NCI-H524 (cell line): ENCODE measurements around the gene GCAT.
"Not testable (repeated sequence)": the region's sequence is repeated elsewhere in the genome, so short reads cannot be mapped to it uniquely, and the experiment has no call there.

ENCODE experiments used
- DNase-seq, 2 experiments: peaks; one replicate each; lab custom pipeline; 2025; lab: John Stamatoyannopoulos, UW

Gene GCAT

GRCh38 chr22:37782340-37783168, 25.2 kb upstream of the GCAT start:
- DNase-seq = no peak

GRCh38 chr22:37784829-37785495, 22.8 kb upstream of the GCAT start:
- DNase-seq = peak in 1 of 2 experiments; percentile 35

GRCh38 chr22:37790234-37790633, 17.5 kb upstream of the GCAT start:
- no peak for DNase-seq

- DNase-seq = no peak
Observed at GRCh38 chr22:37792494-37792893, 15.2 kb upstream of the GCAT start.

GRCh38 chr22:37794376-37794775, 13.4 kb upstream of the GCAT start:
- no peak for DNase-seq

- DNase-seq = no peak
Observed at GRCh38 chr22:37796079-37796478, 11.7 kb upstream of the GCAT start.

- DNase-seq = not testable (repeated sequence)
Observed at GRCh38 chr22:37797259-37797658, 10.5 kb upstream of the GCAT start.

- DNase-seq = peak in 1 of 2 experiments; percentile 29
Observed at GRCh38 chr22:37797874-37798500, 9.7 kb upstream of the GCAT start.

GRCh38 chr22:37799979-37800378, 7.8 kb upstream of the GCAT start:
- DNase-seq = not testable (repeated sequence)

GRCh38 chr22:37801946-37802309, 5.8 kb upstream of the GCAT start:
- peak; percentile 68 to 78 for DNase-seq

GRCh38 chr22:37802310-37803194, 5.2 kb upstream of the GCAT start:
- peak; percentile 63 to 80 for DNase-seq

- DNase-seq = peak; percentile 14 to 43
Observed at GRCh38 chr22:37803195-37803638, 4.5 kb upstream of the GCAT start.

- DNase-seq = no peak
Observed at GRCh38 chr22:37803639-37804351, 3.9 kb upstream of the GCAT start.

- no peak for DNase-seq
Observed at GRCh38 chr22:37804352-37804880, 3.3 kb upstream of the GCAT start.

GRCh38 chr22:37804881-37805809, 2.6 kb upstream of the GCAT start:
- DNase-seq = peak; percentile 41 to 77

- no peak for DNase-seq
Observed at GRCh38 chr22:37805810-37806277, 1.9 kb upstream of the GCAT start.

GRCh38 chr22:37806409-37807333, 1.1 kb upstream of the GCAT start:
- DNase-seq = peak in 1 of 2 experiments; percentile 36

GRCh38 chr22:37808294-37808657, 542 bp downstream of the GCAT start:
- no peak for DNase-seq
